ENCODE results near the gene CLDN15. TPM values are rescaled to one million over a fixed set of nuclear protein-coding genes. Genes with fewer than 3 reads are reported as not detected.
A peak's percentile ranks its signal among the peaks of the same experiment; 100 is the strongest.

CLDN15 gene
- total RNA-seq, 1 donor from 2014 or later, result 8.6 TPM

GRCh38 chr7:101251871-101252659, 14.5 kb upstream of the CLDN15 start:
- intact Hi-C loops (cut with DNase I), result no loop called here
- H3K4me3 ChIP-seq, result peak overlapping the region; percentile 72 to 74
- no peaks in the 10 kb centered on the region for H3K36me3 ChIP-seq
- H3K27me3 ChIP-seq, result no peaks in the 10 kb centered on the region
- TF ChIP-seq POLR2AphosphoS5 (IDR thresholded peaks at IDR 0.05; ENCODE audit: insufficient read depth in 1 of 2, low read depth in 1 of 2) (peak; percentile 79 to 92), CTCF (IDR thresholded peaks at IDR 0.05) (peak in 1 of 3 experiments; percentile 1), POLR2A (IDR thresholded peaks at IDR 0.05) (peak in 1 of 2 donors; percentile 24)
- H3K27ac ChIP-seq, result no peak overlapping the region
- no peaks in the 10 kb centered on the region for H3K9me3 ChIP-seq
- H3K4me1 ChIP-seq, result peaks cover 17% of the 10 kb centered on the region
- DNase-seq (ENCODE audit: extremely low spot score in 2 of 2), result peak in 1 of 2 donors; percentile 96

- Histone ChIP-seq H3K4me3 (no peak overlapping the region), H3K4me1 (peaks cover 27% of the 10 kb centered on the region), H3K27me3 (no peaks in the 10 kb centered on the region), H3K9me3 (no peaks in the 10 kb centered on the region), H3K27ac (no peak overlapping the region), H3K36me3 (no peaks in the 10 kb centered on the region)
- DNase-seq (ENCODE audit: extremely low spot score in 2 of 2), result no peak
- intact Hi-C loops (cut with DNase I), result no loop called here
- TF ChIP-seq POLR2AphosphoS5 (IDR thresholded peaks at IDR 0.05; ENCODE audit: insufficient read depth in 1 of 2, low read depth in 1 of 2) (no peak), CTCF (IDR thresholded peaks at IDR 0.05) (no peak), POLR2A (IDR thresholded peaks at IDR 0.05) (no peak)
These were observed 12.7 kb upstream of the CLDN15 start for GRCh38 chr7:101250324-101250723.

- Histone ChIP-seq H3K4me3 (no peak overlapping the region), H3K4me1 (peaks cover 39% of the 10 kb centered on the region), H3K36me3 (no peaks in the 10 kb centered on the region), H3K27ac (no peak overlapping the region), H3K27me3 (no peaks in the 10 kb centered on the region), H3K9me3 (no peaks in the 10 kb centered on the region)
- no peak for DNase-seq (ENCODE audit: extremely low spot score in 2 of 2)
- intact Hi-C loops (cut with DNase I), result no loop called here
- TF ChIP-seq CTCF (IDR thresholded peaks at IDR 0.05) (no peak), POLR2AphosphoS5 (IDR thresholded peaks at IDR 0.05; ENCODE audit: insufficient read depth in 1 of 2, low read depth in 1 of 2) (no peak), POLR2A (IDR thresholded peaks at IDR 0.05) (no peak)
These were observed 10.7 kb upstream of the CLDN15 start for GRCh38 chr7:101248276-101248675.

GRCh38 chr7:101245147-101245668, 7.6 kb upstream of the CLDN15 start:
- peaks cover 0 to 6% of the 10 kb centered on the region in 2 donors for H3K36me3 ChIP-seq
- H3K9me3 ChIP-seq, result no peaks in the 10 kb centered on the region
- TF ChIP-seq POLR2A (IDR thresholded peaks at IDR 0.05) (no peak), POLR2AphosphoS5 (IDR thresholded peaks at IDR 0.05; ENCODE audit: insufficient read depth in 1 of 2, low read depth in 1 of 2) (no peak), CTCF (IDR thresholded peaks at IDR 0.05) (no peak)
- no peaks in the 10 kb centered on the region for H3K27me3 ChIP-seq
- H3K27ac ChIP-seq, result peak overlapping the region; percentile 97
- DNase-seq (ENCODE audit: extremely low spot score in 2 of 2), result no peak
- intact Hi-C loops (cut with DNase I), result no loop called here
- peaks cover 51% of the 10 kb centered on the region for H3K4me1 ChIP-seq
- peak overlapping the region; percentile 77 to 85 for H3K4me3 ChIP-seq

Data from vagina (tissue), 2 donors.